OCI-LY7 (cell line): Measurements from ENCODE around the gene PRKN. TPM values are rescaled to one million over a fixed set of nuclear protein-coding genes. Genes with fewer than 3 reads are reported as not detected.

ENCODE experiments used
- BruUV-seq: library from RNA; stranded (reverse); fragments of 400-500 nt; replicated peaks from 2 replicates; lab custom pipeline; 2021; lab: Mats Ljungman, UMichigan
- CTCF ChIA-PET: fragments of 300-600 bp; sonication (Branson Sonifier 250); formaldehyde crosslinking; loops from one replicate; lab custom pipeline; 2022; ENCODE audit warnings: antibody characterized with exemption; ENCODE audit not compliant: unreplicated experiment; lab: Charles Lee
- POLR2A ChIA-PET: fragments of 300-600 bp; sonication (Branson Sonifier 250); formaldehyde crosslinking; loops from one replicate; lab custom pipeline; 2022; ENCODE audit warnings: antibody characterized with exemption; lab: Charles Lee
- DNase-seq: peaks from one replicate; pipeline ENCODE4 v3.0.0-alpha.2; 2015; ENCODE audit warnings: low spot score
- H2AFZ ChIP-seq: fragments of 200-600 bp; sonication (generic), shearing (Covaris generic); 2 replicates; pipeline ENCODE4 v1.6.1; 2014; ENCODE audit warnings: mild to moderate bottlenecking, antibody characterized with exemption, low read length, moderate library complexity
- H3K27ac ChIP-seq: fragments of 200-600 bp; sonication (generic); 2 replicates; pipeline ENCODE4 v1.5.1; 2014; ENCODE audit warnings: mixed run types, low read depth, mild to moderate bottlenecking, moderate library complexity, low read length, inconsistent platforms; ENCODE audit not compliant: poor library complexity, severe bottlenecking
- H3K36me3 ChIP-seq: fragments of 200-600 bp; sonication (generic); 2 replicates; pipeline ENCODE4 v1.6.1; 2014; ENCODE audit warnings: mild to moderate bottlenecking, antibody characterized with exemption, low read length, moderate library complexity, mixed read lengths; ENCODE audit not compliant: insufficient read depth
- H3K4me1 ChIP-seq: fragments of 200-600 bp; sonication (generic); 2 replicates; pipeline ENCODE4 v1.5.1; 2014; ENCODE audit warnings: mild to moderate bottlenecking, low read length; ENCODE audit not compliant: insufficient read depth, poor library complexity, severe bottlenecking
- H3K4me2 ChIP-seq: fragments of 200-600 bp; sonication (generic); 2 replicates; pipeline ENCODE4 v1.6.1; 2014; ENCODE audit warnings: mild to moderate bottlenecking, low read length
- H3K4me3 ChIP-seq: fragments of 200-600 bp; sonication (generic); 2 replicates; pipeline ENCODE4 v1.5.1; 2014; ENCODE audit warnings: mild to moderate bottlenecking, low read depth, low read length; ENCODE audit not compliant: poor library complexity, severe bottlenecking
- H3K79me2 ChIP-seq: fragments of 200-600 bp; sonication (generic); 2 replicates; pipeline ENCODE4 v1.6.1; 2016; ENCODE audit warnings: low read depth, mild to moderate bottlenecking, low read length, moderate library complexity, mixed read lengths; ENCODE audit not compliant: insufficient read depth
- H3K9me2 ChIP-seq: fragments of 200-600 bp; sonication (generic); 2 replicates; pipeline ENCODE4 v1.6.1; 2016; ENCODE audit warnings: mild to moderate bottlenecking, low read length, mixed read lengths; ENCODE audit not compliant: insufficient read depth
- H3K9me3 ChIP-seq: fragments of 200-600 bp; sonication (generic); 2 replicates; pipeline ENCODE4 v1.6.1; 2014; ENCODE audit warnings: mild to moderate bottlenecking, mixed run types, low read length, mixed read lengths
- H4K20me1 ChIP-seq: fragments of 200-600 bp; sonication (generic); 2 replicates; pipeline ENCODE4 v1.6.1; 2014; ENCODE audit warnings: mild to moderate bottlenecking, antibody characterized with exemption, low read length, moderate library complexity, mixed read lengths; ENCODE audit not compliant: insufficient read depth
- EZH2phosphoT487 ChIP-seq: fragments of 200-600 bp; sonication (generic); IDR thresholded peaks from 2 replicates; pipeline ENCODE4 v1.6.1; 2018; ENCODE audit warnings: low read depth, borderline replicate concordance, mild to moderate bottlenecking, mixed run types, antibody characterized with exemption, low read length, moderate library complexity, mixed read lengths
- intact Hi-C: fragments of 100-400 bp; cut with micrococcal nuclease; formaldehyde crosslinking; loops from one replicate; pipeline ENCODE4 v1.10.0; 2022; ENCODE audit not compliant: unreplicated experiment
- total RNA-seq, 2 experiments: library from RNA; depleted of rRNA in 1 of 2; stranded (reverse); fragments of >200 nt in 1 of 2; shearing (Covaris generic) in 1 of 2; gene quantifications; 2 replicates each; pipeline ENCODE4 v1.2.3, GENCODE V29; 2014 to 2022
- TF ChIP-seq, protein P1 (sequence below): fragments of 200-600 bp; sonication (generic); conservative IDR thresholded peaks from 2 replicates; pipeline ENCODE4 v1.5.1; 2014; ENCODE audit warnings: mild to moderate bottlenecking, antibody characterized with exemption, low read length, moderate library complexity, mixed read lengths

PRKN gene
- total RNA-seq, 2 experiments from 2014 or later: 1.3 to 2.0 TPM

DNA sequence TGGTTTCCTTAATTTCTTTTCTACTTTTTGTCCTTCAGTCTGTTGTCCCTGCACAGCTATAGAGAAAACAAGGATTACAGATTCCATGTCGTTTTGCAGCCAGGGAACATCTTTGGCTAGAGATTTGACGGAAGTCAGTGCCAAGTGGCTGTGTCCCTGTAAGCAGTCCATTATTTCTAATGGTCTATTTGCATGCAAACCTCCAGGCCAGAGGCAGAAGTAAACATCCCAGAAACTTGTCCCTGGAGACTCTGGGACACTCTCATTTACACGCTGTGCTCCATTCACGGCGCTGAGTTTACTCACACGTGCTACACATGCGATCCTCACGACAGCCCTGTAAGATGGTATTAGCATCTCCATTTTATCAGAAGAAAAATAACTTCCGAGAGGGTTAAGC is 355.5 kb downstream of the PRKN start:
- no peaks in the 10 kb centered on the region for H3K9me2 ChIP-seq
- H3K4me3 ChIP-seq: no peak overlapping the region
- no peak overlapping the region for H3K4me2 ChIP-seq
- H3K36me3 ChIP-seq: no peaks in the 10 kb centered on the region
- no peak overlapping the region for H3K27ac ChIP-seq
- ChIA-PET CTCF (no interaction called here), POLR2A (no interaction called here)
- intact Hi-C loops: no loop called here
- H4K20me1 ChIP-seq: no peaks in the 10 kb centered on the region
- H2AFZ ChIP-seq: no peak overlapping the region
- no peaks in the 10 kb centered on the region for H3K79me2 ChIP-seq
- BruUV-seq: no TSS peak
- no peaks in the 10 kb centered on the region for H3K9me3 ChIP-seq
- DNase-seq: no peak
- TF ChIP-seq, protein P1, sequence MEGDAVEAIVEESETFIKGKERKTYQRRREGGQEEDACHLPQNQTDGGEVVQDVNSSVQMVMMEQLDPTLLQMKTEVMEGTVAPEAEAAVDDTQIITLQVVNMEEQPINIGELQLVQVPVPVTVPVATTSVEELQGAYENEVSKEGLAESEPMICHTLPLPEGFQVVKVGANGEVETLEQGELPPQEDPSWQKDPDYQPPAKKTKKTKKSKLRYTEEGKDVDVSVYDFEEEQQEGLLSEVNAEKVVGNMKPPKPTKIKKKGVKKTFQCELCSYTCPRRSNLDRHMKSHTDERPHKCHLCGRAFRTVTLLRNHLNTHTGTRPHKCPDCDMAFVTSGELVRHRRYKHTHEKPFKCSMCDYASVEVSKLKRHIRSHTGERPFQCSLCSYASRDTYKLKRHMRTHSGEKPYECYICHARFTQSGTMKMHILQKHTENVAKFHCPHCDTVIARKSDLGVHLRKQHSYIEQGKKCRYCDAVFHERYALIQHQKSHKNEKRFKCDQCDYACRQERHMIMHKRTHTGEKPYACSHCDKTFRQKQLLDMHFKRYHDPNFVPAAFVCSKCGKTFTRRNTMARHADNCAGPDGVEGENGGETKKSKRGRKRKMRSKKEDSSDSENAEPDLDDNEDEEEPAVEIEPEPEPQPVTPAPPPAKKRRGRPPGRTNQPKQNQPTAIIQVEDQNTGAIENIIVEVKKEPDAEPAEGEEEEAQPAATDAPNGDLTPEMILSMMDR: no peak
- TF ChIP-seq EZH2phosphoT487: no peak
- H3K4me1 ChIP-seq: no peaks in the 10 kb centered on the region

DNA sequence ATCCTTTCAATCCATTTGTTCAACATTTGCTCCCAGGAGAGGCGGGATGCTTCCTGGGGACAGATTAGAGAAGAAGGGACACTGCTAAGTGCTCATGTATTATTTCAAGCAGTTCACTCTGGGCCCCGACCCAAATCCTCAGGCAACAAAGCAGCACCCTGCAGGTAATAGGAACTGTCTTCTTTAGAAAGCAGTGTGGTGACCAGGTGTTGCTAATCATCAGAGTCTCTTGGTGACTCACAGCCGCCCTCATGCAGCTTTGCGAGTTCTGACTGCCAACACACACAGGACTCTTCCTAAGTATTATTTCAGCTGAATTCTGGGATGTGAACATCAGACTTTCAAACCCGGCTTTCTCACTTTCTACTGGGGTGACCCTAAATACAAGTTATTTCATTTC is 356.4 kb downstream of the PRKN start:
- no peaks in the 10 kb centered on the region for H3K9me3 ChIP-seq
- no TSS peak for BruUV-seq
- intact Hi-C loops: no loop called here
- H3K4me2 ChIP-seq: no peak overlapping the region
- TF ChIP-seq, protein P1: no peak
- no peak for TF ChIP-seq EZH2phosphoT487
- no peak for DNase-seq
- ChIA-PET POLR2A (interaction anchor here (0.6 kb wide), 1 partner anchor 745 kb away, joined by 3 read pairs; no protein-coding TSS in a partner anchor), CTCF (no interaction called here)
- H4K20me1 ChIP-seq: no peaks in the 10 kb centered on the region
- no peak overlapping the region for H2AFZ ChIP-seq
- no peaks in the 10 kb centered on the region for H3K36me3 ChIP-seq
- H3K27ac ChIP-seq: no peak overlapping the region
- no peaks in the 10 kb centered on the region for H3K9me2 ChIP-seq
- H3K4me1 ChIP-seq: no peaks in the 10 kb centered on the region
- no peak overlapping the region for H3K4me3 ChIP-seq
- H3K79me2 ChIP-seq: no peaks in the 10 kb centered on the region

DNA sequence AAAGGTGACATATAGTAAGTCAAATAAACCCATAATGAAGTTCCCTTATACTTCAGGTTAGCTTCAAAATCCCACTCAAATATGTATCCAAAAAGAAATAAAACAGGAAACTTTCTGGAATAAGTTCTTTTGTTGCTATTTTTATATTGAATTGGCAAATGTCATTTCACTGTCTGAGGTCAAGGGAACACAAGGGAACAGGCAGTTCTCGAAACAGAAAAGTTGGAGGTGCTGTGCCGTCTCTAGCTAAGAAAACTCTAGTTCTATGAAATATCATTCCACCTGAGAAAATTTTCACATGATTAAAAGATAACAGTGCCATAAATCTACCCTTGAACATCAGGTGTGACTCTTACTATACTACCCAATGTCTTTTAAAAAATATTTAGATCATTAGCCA is 358.5 kb downstream of the PRKN start:
- H3K27ac ChIP-seq: no peak overlapping the region
- TF ChIP-seq, protein P1: no peak
- no peaks in the 10 kb centered on the region for H3K9me2 ChIP-seq
- intact Hi-C loops: no loop called here
- ChIA-PET POLR2A (no interaction called here), CTCF (no interaction called here)
- H2AFZ ChIP-seq: no peak overlapping the region
- no peak for DNase-seq
- BruUV-seq: no TSS peak
- no peaks in the 10 kb centered on the region for H3K9me3 ChIP-seq
- no peak overlapping the region for H3K4me2 ChIP-seq
- H3K36me3 ChIP-seq: no peaks in the 10 kb centered on the region
- no peaks in the 10 kb centered on the region for H3K4me1 ChIP-seq
- H4K20me1 ChIP-seq: no peaks in the 10 kb centered on the region
- no peaks in the 10 kb centered on the region for H3K79me2 ChIP-seq
- no peak overlapping the region for H3K4me3 ChIP-seq
